Choroid plexus epithelial cell (primary cell): ENCODE results near the gene ECHDC3.

Experiments
- DNase-seq: peaks from one replicate; pipeline ENCODE4 v3.0.0-alpha.2; 2010; ENCODE audit warnings: low read depth
- H3K4me3 ChIP-seq: 2 replicates; pipeline ENCODE4 v1.5.1; 2011; ENCODE audit warnings: low read depth, mild to moderate bottlenecking, control low read depth, low read length, moderate library complexity
- TF ChIP-seq, protein P1 (sequence below): conservative IDR thresholded peaks from 2 replicates; pipeline ENCODE4 v1.5.1; 2011; ENCODE audit warnings: low read depth, mild to moderate bottlenecking, control low read depth, inconsistent platforms, low read length, moderate library complexity

ECHDC3 gene

DNA sequence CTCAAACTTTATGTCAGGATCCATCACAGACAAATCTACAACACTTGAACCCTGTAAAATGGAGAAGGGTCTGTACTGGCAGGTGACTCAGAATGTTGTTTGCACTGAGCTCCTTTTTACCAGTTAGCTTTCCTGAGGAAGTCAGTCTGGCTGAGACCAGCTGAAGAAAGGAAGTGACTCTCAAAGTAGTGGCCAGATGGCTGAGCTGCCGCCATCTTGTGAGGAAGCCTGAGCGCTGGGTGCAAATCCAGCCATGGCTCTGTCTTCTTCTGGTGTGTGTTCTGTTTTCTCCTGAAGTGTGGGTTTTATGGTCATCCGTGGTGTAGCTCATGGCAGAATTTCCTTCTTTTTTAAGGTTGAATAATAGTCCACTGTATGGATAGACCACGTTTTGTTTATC lies 25.5 kb upstream of the ECHDC3 start:
- TF ChIP-seq, protein P1, sequence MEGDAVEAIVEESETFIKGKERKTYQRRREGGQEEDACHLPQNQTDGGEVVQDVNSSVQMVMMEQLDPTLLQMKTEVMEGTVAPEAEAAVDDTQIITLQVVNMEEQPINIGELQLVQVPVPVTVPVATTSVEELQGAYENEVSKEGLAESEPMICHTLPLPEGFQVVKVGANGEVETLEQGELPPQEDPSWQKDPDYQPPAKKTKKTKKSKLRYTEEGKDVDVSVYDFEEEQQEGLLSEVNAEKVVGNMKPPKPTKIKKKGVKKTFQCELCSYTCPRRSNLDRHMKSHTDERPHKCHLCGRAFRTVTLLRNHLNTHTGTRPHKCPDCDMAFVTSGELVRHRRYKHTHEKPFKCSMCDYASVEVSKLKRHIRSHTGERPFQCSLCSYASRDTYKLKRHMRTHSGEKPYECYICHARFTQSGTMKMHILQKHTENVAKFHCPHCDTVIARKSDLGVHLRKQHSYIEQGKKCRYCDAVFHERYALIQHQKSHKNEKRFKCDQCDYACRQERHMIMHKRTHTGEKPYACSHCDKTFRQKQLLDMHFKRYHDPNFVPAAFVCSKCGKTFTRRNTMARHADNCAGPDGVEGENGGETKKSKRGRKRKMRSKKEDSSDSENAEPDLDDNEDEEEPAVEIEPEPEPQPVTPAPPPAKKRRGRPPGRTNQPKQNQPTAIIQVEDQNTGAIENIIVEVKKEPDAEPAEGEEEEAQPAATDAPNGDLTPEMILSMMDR: no peak
- H3K4me3 ChIP-seq: no peak overlapping the region
- no peak for DNase-seq

DNA sequence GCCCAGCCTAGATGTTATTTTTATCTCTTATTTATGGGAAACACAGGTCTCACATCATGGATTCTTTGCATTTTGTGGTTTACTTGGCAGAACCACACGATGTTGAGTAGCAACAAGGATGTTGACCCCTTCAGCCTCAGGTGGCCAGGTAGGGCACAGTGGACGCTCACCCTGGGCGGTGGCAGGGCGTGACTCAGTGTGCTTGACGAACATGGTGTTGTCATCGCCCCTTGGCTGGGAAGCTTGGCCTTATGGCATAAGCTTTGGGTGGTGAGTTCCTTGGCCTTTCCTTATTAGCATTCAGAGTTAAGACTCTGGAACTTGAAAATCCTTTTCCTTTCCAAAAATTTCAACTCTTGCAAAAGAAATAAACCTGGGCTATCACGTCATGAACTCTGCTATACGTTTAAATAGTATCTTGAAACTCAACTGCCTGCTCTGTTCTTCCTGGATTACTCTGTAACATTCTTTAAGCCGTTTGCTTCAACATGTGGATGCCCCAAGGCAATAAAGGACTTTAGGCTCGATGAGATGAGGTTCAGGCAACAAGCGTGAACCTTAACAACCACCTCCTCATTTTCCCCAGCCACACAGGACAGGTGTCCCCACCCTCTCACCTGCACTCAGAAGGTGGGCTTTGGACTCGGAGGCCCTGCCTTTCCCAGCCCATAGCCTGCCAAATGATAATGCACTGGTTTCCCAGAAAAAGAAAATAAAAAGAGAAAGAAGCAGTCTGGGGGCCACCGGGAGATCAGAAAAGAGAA lies 22.5 kb upstream of the ECHDC3 start:
- TF ChIP-seq, protein P1: no peak
- no peak overlapping the region for H3K4me3 ChIP-seq
- DNase-seq: no peak

DNA sequence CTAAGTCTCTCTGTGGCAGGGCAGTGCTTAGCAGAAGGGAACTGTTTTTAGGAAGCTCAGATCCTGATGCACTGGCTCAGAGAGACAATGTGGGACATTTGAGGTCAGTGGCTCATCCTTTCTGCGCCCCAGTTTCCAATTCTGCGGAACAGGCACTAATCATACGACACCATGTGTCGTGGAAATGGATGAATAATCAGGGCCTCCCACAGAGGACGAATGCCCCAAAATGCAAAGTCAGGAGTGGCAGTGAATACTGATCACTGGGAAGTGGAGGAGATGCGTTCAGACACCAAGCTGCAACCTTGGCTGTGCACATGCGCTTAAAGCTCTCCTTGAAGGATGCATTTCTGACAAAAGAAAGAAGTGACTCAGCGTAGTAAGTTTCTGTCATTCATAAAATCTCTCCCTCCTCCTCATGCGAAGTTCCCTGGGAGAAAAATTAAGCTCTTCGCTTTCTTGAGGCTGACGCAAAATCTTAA lies 21.9 kb upstream of the ECHDC3 start:
- no peak overlapping the region for H3K4me3 ChIP-seq
- no peak for DNase-seq
- TF ChIP-seq, protein P1: no peak

DNA sequence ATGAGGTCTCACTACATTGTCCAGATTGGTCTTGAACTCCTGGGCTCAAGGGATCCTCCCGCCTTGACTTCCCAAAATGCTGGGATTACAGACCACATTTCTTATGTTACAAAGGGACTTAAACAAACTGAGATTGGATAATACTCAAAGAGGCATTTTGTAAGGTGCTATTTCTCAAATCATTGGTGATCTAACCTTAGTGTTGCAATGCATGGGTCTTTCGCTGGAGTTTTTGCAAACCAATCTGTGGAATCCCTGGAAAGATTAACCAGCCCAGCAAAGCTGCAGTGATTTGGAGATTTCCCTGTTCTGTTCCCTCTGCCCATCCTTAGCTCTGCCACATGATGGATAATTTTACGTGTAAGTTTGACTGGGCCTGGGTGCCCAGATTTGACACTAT lies 20.4 kb upstream of the ECHDC3 start:
- TF ChIP-seq, protein P1: no peak
- DNase-seq: no peak
- H3K4me3 ChIP-seq: no peak overlapping the region

DNA sequence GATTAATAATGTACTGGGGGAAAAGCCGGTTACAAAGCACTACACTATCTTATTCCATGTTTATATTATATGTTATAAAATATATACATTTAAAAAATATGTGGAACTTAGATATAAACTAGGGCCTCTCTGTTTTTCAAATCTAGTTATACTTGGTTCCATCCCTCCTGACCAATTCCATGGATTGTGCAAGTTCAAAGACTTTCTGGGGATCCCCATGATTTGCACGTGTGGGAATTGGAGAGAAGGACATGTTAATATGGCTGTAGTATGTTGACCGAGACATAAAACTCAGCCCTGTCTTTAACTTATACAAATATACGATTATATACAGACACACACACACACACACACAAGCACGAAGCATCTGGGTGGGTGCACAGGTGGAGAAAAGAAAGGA lies 18.8 kb upstream of the ECHDC3 start:
- H3K4me3 ChIP-seq: no peak overlapping the region
- DNase-seq: no peak
- TF ChIP-seq, protein P1: no peak

DNA sequence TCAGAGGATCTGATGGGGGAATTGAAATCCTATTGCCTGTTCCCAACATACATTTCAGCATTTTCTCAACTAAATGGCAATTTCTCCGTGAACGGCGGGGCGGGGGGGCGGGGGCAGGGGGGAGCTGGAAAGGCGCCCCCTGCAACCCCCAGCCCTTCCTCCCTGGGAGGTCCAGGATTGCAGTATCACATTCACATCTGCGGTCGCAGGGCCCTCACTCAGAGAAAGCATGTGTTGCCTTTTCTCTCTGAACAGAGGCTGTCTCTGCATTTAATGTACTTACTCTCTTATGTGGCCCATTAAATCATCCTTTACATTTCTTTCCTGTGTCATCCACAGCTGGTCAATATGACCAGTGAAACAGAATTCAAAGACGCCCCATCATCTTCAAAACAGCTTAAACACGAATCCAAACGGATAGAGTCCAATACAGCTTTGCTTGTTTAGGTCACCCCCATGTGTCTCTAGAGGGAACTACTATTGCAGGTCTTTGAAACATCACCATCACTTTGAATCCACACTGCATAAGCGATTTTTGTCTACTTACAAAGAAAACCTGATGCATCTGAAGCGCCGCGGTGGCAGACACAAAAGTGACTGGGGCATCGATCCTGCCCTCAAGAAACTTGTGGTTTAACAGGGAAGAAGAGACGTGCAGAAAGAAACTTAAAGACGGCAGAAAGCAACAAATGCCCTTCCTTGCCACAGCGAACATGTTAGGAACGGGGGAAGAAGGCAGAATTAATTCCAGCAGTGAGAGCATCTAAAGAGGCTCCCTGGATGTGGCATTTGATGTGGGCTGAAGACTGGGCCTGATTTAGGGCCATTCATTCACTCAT lies 17.0 kb upstream of the ECHDC3 start:
- TF ChIP-seq, protein P1: peak; percentile 83
- H3K4me3 ChIP-seq: no peak overlapping the region
- peak; percentile 90 for DNase-seq

DNA sequence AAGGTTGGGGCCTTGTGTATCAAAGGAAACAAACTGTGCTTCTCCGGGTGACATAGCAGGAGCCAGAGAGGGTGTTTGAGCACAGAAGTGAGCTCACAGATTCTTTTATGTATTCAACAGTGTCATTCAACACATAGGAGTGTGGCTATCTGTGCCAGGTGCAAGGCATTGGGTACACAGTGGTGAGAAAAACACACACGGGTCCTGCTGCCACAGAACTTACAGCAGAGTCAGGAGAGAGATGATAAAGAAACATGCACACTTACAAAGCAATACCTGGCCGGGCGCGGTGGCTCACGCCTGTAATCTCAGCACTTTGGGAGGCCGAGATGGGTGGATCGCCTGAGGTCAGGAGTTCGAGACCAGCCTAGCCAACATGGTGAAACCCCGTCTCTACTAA lies 16.3 kb upstream of the ECHDC3 start:
- TF ChIP-seq, protein P1: no peak
- no peak for DNase-seq
- H3K4me3 ChIP-seq: no peak overlapping the region
